Uterus (tissue), 4 donors: ENCODE data around the gene MXD3. TPM values are rescaled to one million over a fixed set of nuclear protein-coding genes. Genes with fewer than 3 reads are reported as not detected.
"Not testable (repeated sequence)": the region's sequence is repeated elsewhere in the genome, so short reads cannot be mapped to it uniquely, and the experiment has no call there.

ENCODE experiments used
- DNase-seq, 2 donors: peaks; one replicate each; pipeline ENCODE4 v3.0.0-alpha.2; 2019 to 2020
- H3K27ac ChIP-seq, 2 donors: fragments of 200-600 bp; sonication (generic); 1 replicate in 1 of 2; 2 replicates in 1 of 2; pipeline ENCODE4 v1.5.1; 2016 to 2018
- H3K27me3 ChIP-seq, 2 donors: fragments of 200-600 bp; sonication (generic); one replicate each; pipeline ENCODE4 v1.5.1; 2018 to 2019; ENCODE audit warnings: control low read depth in 1 of 2
- H3K36me3 ChIP-seq, 2 donors: fragments of 200-600 bp; sonication (generic); one replicate each; pipeline ENCODE4 v1.5.1; 2019; ENCODE audit warnings: control low read depth in 1 of 2
- H3K4me1 ChIP-seq, 2 donors: fragments of 200-600 bp; sonication (generic); one replicate each; pipeline ENCODE4 v1.5.1; 2018 to 2019; ENCODE audit warnings: control low read depth in 1 of 2
- H3K4me3 ChIP-seq, 2 donors: fragments of 200-600 bp; sonication (generic); 1 replicate in 1 of 2; 2 replicates in 1 of 2; pipeline ENCODE4 v1.5.1; 2018 to 2019; ENCODE audit warnings: mild to moderate bottlenecking in 1 of 2
- H3K9me3 ChIP-seq, 2 donors: fragments of 200-600 bp; sonication (generic); one replicate each; pipeline ENCODE4 v1.5.1; 2019; ENCODE audit warnings: control low read depth in 1 of 2
- CTCF ChIP-seq, 4 experiments: fragments of 200-600 bp in 2 of 4; fragments of 450-650 bp in 2 of 4; sonication (generic) in 2 of 4; IDR thresholded peaks; one replicate each; pipeline ENCODE4 v1.5.1; 2016 to 2019; ENCODE audit warnings: antibody characterized with exemption in 4 of 4, mild to moderate bottlenecking in 2 of 4, moderate library complexity in 1 of 4
- POLR2A ChIP-seq, 2 donors: fragments of 450-650 bp; IDR thresholded peaks; one replicate each; pipeline ENCODE4 v1.6.1; 2016; ENCODE audit warnings: antibody characterized with exemption in 2 of 2, mild to moderate bottlenecking in 1 of 2, moderate library complexity in 1 of 2
- intact Hi-C: fragments of 100-400 bp; cut with DNase I; formaldehyde crosslinking; loops from one replicate; pipeline ENCODE4 v1.15.1; 2023; ENCODE audit warnings: low total_unique reads
- total RNA-seq, 4 donors: library from RNA; depleted of rRNA in 3 of 4; stranded (reverse); fragments of >200 nt in 3 of 4; gene quantifications; one replicate each; pipeline versions ENCODE4 v1.1.0 to v1.2.4, GENCODE V29; 2014 to 2023
- donor health status: DM: yes; HTN: yes; CAD: no.

MXD3 gene
- total RNA-seq, 4 donors from 2014 or later, result 0.51 to 29.0 (median 6.8) TPM

GRCh38 chr5:177260961-177261360 is 50.7 kb downstream of the MXD3 start:
- Histone ChIP-seq H3K27ac (no peak overlapping the region), H3K27me3 (no peaks in the 10 kb centered on the region), H3K36me3 (no peaks in the 10 kb centered on the region), H3K4me3 (no peak overlapping the region), H3K9me3 (no peaks in the 10 kb centered on the region), H3K4me1 (no peaks in the 10 kb centered on the region)
- no peak for TF ChIP-seq CTCF (IDR thresholded peaks at IDR 0.05)
- TF ChIP-seq POLR2A (IDR thresholded peaks at IDR 0.05), result no peak
- DNase-seq, result no peak
- intact Hi-C loops, result no loop called here

DNA sequence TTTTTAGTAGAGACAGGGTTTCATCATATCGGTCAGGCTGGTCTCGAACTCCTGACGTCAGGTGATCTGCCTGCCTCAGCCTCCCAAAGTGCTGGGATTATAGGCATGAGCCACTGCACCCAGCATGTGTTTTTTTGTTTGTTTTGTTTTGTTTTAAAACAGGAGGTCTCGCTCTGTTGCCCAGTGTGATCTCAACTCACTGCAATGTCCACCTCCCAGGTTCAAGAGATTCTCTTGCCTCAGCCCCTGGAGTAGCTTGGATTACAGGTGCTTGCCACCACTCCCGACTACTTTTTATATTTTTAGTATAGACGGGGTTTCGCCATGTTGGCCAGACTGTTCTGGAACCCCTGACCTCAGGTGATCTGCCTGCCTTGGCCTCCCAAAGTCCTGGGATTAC is 53.0 kb downstream of the MXD3 start:
- H3K27ac ChIP-seq, DNase-seq, H3K36me3 ChIP-seq, H3K9me3 ChIP-seq, intact Hi-C loops, H3K4me1 ChIP-seq, H3K27me3 ChIP-seq, H3K4me3 ChIP-seq: not testable (repeated sequence)

Other genes starting within 250 kb of the MXD3 start
- gene FGFR4, start 225.0 kb downstream of the MXD3 start, total RNA-seq, result 10 to 100 TPM in 1 of 4 donors, 1 to 10 TPM in 1, under 1 TPM in 2; under 0.01 to 18.8 (median 1.5) TPM
- gene NSD1, start 178.1 kb downstream of the MXD3 start, total RNA-seq, result 100 to 1,000 TPM in 2 of 4 donors, 10 to 100 TPM in 2; 24.1 to 132 (median 64.6) TPM
- 10 to 100 TPM in 3 of 4 donors, 1 to 10 TPM in 1; 8.2 to 62.0 (median 19.3) TPM for gene RAB24, start 8.2 kb downstream of the MXD3 start, total RNA-seq
- gene PRELID1, start 8.1 kb downstream of the MXD3 start, total RNA-seq, result 10 to 100 TPM; 25.4 to 73.1 (median 49.0) TPM
- 100 to 1,000 TPM in 3 of 4 donors, 10 to 100 TPM in 1; 83.2 to 210 (median 170) TPM for gene LMAN2, start 39.8 kb upstream of the MXD3 start, total RNA-seq
- gene RGS14, start 46.0 kb upstream of the MXD3 start, total RNA-seq, result 10 to 100 TPM in 3 of 4 donors, 1 to 10 TPM in 1; 1.5 to 25.6 (median 13.6) TPM
- not detected for gene SLC34A1, start 72.5 kb upstream of the MXD3 start, total RNA-seq
- gene PFN3, start 88.8 kb upstream of the MXD3 start, total RNA-seq, result not detected
- 1 to 10 TPM in 1 of 4 donors, not detected in 3; 7.6 TPM for gene F12, start 97.7 kb upstream of the MXD3 start, total RNA-seq
- 10 to 100 TPM; 16.4 to 29.8 (median 20.9) TPM for gene GRK6, start 114.8 kb upstream of the MXD3 start, total RNA-seq
- gene PRR7, start 134.9 kb upstream of the MXD3 start, total RNA-seq, result 1 to 10 TPM in 2 of 4 donors, not detected in 2; 1.9 to 3.0 TPM
- 100 to 1,000 TPM in 2 of 4 donors, 10 to 100 TPM in 2; 30.6 to 107 (median 82.7) TPM for gene DBN1, start 161.7 kb upstream of the MXD3 start, total RNA-seq
- 100 to 1,000 TPM; 102 to 543 (median 193) TPM for gene PDLIM7, start 185.7 kb upstream of the MXD3 start, total RNA-seq
- gene DOK3, start 197.9 kb upstream of the MXD3 start, total RNA-seq, result 10 to 100 TPM in 1 of 4 donors, 1 to 10 TPM in 3; 3.6 to 20.0 (median 7.1) TPM
- gene DDX41, start 205.1 kb upstream of the MXD3 start, total RNA-seq, result 100 to 1,000 TPM in 2 of 4 donors, 10 to 100 TPM in 2; 61.0 to 146 (median 95.6) TPM
- 100 to 1,000 TPM in 1 of 4 donors, 10 to 100 TPM in 3; 16.5 to 117 (median 39.4) TPM for gene FAM193B, start 242.7 kb upstream of the MXD3 start, total RNA-seq